Stimulated activated CD4-positive, alpha-beta T cell treated with anti-CD3 and anti-CD28 coated beads, Interleukin-1b, Interleukin-23, amount 100 ng/mL, for 1 hour (primary cell): ENCODE results near the gene FREM3.
"Not testable (repeated sequence)": the region's sequence is repeated elsewhere in the genome, so short reads cannot be mapped to it uniquely, and the experiment has no call there.

Source experiments
- DNase-seq, 2 donors: peaks; one replicate each; pipeline ENCODE4 v3.0.0-alpha.2; 2020; ENCODE audit warnings: low read depth in 2 of 2

FREM3 gene

DNA sequence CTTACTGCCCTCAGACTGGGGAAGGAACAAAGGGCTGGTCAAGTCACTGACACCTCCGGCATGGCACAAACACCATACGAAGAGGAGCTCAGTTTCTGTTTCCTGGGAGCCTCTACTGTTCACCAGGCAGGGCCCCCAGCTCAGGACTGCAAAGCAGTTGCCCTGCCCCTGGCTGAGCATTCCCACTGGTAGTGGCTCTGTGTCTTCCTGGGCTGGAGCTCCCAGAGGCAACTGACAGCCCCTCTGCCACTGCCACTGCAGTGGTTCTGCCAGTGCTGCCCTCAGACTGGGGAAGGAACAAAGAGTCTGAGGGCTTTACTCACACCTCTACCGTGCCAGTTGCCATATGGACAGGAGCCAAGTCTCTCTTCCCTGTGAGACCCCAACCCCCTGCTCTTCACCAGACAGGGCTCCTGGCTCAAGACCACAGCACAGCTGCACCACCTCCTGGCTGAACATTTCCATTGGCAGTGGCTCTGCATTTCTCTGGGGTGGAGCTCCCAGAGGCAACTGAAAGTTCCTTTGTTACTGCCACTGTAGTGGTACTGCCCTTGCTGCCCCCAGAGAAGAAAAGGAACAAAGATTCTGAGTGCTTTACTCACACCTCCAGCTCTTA lies 119.0 kb downstream of the FREM3 start:
- no peak for DNase-seq

DNA sequence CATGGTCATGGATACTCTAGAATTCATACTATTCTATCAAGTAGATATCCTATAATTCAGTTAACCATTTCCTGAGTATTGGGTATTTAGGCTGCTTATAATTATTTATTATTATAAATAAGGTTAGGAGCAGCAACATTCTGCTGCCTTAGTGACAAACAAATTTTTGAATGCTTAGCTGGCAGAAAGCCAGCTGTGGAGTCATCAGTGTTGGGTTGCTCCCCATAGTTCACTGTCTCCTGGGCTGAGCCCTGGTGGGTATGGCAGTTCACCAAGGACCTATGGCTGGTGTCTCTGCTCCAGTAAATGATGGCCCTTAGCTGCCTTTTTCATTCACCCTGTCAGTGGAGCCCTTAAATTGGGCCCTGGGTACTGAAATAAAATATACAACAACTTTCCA lies 125.1 kb downstream of the FREM3 start:
- DNase-seq: no peak

DNA sequence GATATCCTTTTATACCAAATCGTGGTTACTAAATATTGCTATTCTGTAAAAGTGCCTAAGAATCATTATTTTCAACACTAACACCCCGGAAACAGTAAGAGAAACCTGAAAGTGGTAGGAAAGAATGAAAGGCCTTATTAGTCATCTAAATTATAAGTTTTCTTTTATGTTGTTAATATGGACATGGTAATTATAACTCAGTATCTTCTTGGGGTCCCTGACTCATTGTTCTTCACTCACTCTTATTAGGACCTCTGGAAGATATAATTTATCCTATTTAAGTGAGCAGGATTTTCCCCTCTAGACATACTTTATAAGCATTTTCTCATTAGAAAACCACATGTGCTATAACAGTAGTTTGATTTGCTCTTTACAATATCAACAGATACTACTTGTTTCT lies 136.0 kb downstream of the FREM3 start:
- no peak for DNase-seq

DNA sequence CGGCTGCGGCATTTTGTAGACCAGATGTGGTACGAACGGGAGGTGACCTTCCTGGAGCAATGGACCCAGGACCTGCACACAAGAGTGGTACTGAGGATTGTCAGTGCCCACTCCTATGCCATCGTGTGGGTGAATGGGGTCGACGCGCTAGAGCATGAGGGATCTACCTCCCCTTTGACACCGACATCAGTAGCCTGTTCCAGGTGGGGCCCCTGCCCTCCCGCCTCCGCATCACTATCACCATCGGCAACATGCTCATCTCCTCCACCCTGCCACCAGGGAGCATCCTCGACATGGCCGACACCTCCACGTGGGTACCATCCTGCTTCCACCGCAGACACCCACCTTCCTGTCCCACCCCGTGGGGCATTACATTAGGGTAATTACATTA lies 140.7 kb downstream of the FREM3 start:
- peak in 1 of 2 donors; percentile 11 for DNase-seq

DNA sequence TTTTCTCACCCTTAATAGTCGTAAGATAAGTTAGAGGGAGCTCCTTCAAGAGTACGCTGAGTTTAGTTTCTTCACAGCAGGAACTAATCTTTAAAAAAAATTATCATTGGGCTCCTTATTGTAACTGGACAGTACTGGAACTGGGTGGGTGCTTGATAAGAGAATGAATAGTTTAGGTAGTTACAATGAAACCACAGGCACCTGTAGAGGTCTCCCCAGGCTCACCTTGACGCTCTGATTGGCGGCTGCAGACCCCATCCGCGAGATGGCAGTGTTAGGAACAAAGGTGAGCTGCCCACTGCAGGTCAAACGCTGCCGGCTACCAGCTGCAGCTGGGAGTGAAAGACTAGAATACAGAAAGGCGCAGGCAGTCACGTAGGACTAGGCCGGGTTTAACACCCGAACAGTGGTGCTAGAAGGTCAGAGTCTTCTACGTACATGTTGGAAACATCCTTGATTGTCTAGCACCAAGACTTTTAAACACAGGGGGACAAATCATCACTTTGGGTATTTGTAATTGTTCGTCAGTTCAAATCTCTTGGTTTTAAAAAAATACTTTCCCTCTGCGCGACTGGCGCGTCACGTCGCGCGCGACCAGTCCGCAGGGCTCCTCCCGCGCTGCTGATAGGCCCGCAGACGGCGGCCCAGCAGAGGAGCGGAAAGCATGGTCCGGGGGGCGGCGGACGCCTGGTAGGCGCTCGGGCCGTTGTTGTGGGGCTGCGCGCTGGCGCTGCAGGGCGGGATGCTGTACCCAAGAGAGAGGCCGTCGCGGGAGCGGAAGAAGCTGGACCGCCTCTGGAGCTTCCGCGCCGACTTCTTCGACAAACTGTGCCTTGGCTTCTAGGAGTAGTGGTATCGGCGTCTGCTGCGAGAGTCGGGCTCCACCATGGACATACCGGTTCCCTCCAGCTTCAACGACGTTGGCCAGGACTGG lies 141.4 kb downstream of the FREM3 start:
- DNase-seq: peak in 1 of 2 donors; percentile 44

DNA sequence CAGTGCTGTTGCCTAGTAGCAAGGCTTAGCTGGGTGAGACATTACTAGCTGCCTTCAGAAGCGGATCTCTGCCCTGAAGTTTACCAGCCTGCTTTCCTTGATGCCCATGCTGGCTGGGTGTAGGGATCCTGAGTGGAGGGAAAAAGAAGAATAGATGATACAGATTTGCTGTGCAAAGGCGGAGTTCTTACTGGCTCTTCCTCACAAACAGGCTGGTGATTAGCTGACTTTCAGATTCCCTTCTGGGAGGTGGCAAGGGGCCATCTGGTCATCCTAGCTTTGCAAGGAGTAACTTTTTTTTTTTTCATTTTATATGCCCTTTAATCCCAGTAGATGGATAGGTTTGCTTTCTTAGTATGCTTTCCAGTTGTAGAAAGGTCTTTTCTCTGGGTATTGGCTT lies 142.2 kb downstream of the FREM3 start:
- no peak for DNase-seq

DNA sequence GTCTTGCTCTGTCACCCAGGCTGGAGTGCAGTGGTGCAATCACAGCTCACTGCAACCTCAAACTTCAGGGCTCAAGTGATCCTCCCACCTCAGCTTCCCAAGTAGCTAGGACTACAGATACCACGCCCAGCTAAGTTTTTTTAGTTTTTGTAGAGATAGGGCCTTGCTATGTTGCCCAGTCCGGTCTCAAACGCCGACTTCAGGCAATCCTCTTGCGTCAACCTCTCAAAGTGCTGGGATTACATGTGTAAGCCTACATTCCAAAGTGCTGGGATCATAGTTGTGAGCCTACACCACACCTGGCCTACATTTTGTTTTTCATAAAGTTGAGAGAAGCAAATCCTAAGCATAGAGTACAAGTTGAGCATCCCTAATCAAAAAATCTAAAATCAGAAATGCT lies 144.8 kb downstream of the FREM3 start:
- DNase-seq: no peak

DNA sequence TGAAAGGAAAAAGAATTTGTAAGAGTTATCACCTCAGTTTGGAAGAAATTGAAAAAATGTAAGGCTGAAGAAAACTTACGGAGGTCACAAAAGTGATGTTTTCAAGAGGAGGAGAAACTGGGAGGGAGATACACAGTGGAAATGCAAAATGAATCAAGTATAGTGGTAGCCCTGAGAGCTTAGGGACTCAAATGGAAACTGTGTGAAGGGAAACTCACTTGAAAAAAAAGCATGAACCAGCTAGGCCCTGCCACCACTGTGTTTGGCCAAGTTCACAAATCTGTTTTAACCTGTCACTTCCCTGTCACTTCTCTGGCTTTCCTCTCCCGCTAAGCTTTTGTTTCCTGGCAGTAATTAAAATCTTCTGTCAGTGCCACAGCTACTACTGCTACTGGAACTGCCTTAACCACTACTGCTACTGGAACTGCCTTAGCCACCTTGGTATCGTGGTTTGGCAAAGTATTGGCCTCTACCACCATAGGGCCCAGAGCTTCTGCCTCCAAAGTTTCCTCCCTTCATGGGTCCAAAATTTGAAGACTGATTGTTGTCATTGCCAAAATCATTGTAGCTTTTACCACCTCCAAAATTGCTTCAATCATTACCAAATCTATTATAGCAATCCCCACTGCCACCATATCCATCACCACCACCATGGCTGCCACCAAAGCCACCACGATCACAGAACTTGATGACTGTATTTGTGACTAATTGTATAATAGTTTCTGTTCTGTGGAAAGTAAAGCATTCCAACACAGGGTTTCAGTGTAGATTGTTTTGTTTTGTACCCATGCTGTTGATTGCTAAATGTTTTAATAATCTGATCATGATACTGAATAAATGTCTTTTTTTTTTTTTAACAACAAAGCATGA lies 145.5 kb downstream of the FREM3 start:
- DNase-seq: no peak

DNA sequence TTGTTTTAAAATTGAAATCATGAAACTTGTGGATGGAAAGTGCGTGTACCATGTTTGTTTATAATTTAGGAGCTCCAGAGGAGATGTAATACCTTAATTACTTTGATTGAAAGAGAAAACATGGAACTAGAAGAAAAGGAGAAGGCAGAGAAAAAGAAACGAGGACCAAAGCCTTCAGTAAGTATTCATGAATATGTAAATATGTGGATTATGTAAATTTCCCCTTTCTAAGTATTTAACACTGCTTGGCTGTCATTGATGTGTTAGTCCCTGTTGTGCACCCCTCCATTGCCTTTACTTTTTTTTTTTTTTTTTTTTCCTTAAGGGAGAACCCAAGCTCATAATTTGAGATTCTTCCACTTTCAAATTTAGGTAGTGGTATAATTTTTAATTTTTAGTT lies 150.5 kb downstream of the FREM3 start:
- no peak for DNase-seq

DNA sequence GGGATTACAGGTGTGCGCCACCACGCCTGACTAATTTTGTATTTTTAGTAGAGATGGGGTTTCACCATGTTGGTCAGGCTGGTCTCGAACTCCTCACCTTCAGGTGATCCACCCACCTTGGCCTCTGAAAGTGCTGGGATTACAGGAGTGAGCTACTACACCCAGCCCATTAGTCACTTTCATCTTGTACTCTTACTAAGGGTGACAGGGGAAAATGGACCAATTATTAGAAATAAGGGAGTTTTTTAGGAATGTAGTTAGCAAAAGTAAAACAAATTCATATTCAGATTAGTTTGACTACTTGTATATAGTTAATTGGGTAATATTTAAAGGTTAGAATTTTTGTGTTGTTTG lies 160.8 kb downstream of the FREM3 start:
- DNase-seq: no peak

DNA sequence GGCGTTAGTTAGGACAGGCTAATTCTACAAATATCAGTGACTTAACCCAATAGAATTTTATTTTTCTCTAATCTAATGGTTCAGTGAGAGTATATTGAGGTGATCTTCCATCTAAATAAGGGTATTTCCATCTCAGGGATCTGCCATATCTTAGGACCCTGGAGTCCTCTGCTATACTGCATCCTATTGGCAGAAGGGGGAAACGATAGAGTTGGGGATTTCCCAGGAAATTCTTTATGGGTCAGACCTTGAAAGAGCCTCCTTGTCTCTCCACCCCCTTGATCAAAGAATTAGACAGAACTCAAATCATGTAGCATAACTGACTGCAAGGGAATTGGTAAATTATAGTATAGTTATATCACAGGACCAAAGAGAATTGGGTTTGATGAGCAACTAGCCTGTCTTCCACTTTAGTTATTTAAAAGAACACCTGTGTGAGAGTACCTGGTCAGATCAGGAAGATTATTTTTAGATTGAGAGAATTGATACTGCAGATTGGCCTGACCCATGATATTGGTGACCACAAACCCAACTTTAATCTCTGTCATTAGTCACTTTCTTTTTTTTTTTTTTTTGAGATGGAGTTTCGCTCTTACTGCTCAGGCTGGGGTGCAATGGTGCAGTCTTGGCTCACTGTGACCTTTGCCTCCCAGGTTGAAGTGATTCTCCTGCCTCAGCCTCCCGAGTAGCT lies 161.4 kb downstream of the FREM3 start:
- DNase-seq: no peak

DNA sequence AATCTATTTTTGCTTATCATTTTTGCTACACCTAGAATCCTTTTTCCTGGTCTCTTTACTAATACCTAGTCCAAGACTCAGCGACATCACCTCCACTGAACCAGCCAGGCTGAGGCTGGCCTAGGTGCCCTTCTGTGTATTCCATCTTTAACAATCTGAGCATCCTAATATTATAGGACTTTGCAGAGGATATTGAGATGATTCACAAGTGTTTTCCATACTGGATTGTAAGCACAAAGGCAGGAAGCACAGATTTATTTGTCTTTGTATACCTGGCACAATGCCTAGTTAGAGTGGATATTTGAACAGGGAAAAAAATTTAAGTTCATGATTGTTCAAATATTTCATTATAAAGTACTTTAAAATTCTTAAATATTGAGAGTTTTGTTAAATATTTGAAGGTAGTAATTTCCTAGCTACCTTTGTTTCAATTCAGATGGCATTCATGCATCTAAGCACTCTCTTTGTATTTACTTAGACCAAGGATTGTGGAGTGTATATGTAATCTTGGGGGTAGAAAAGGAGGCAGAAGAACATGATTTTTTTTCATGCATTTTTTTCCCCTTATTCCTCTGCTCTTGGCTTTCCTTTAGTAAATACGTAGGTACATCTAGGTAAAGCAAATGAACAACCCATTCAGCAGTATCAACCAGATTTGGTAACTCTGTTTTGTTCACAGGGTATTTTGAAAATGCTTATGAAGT lies 168.5 kb downstream of the FREM3 start:
- no peak for DNase-seq

DNA sequence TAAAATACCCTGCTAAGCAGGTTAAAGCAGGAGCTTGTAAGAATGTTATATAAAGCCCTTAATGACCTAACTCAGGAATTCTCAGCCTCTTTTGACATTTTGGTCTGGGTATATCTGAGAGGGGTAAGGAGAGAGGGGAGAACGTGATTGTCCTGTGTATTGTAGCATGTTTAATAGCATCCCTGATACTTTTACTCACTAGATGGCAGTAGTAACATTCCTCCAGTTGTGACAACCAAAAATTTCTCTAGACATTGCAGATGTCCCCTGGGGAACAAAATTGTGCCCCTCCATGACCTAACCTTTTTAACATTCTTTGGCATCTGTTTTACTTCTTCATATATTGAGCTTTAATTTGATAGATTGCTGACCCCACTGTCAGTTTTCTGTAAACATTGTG lies 169.1 kb downstream of the FREM3 start:
- no peak for DNase-seq

DNA sequence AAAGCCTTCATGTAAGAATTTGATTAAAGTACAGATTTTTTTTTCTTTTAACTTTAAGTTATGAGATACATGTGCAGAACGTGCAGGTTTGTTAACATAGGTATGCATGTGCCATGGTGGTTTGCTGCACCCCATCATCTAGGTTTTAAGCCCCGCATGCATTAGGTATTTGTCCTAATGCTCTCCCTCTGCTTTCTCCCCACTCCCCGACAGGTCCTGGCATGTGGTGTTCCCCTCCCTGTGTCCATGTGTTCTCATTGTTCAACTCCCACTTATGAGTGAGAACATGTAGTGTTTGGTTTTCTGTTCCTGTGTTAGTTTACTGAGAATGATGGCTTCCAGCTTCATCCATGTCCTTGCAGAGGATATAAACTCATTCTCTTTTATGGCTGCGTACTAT lies 172.4 kb downstream of the FREM3 start:
- DNase-seq: not testable (repeated sequence)
